HG02870 (cell line): ENCODE measurements around the gene CHRNB4.
"Not testable (repeated sequence)": the region's sequence is repeated elsewhere in the genome, so short reads cannot be mapped to it uniquely, and the experiment has no call there.

ENCODE experiments used
- ATAC-seq: cut with Tn5 transposase; IDR thresholded peaks from one replicate; pipeline ENCODE4 v1.9.1; 2021; ENCODE audit warnings: mild to moderate bottlenecking, moderate library complexity; ENCODE audit not compliant: unreplicated experiment

The CHRNB4 gene

GRCh38 chr15:78618490-78618934 is 22.5 kb downstream of the CHRNB4 start:
- no peak for ATAC-seq

GRCh38 chr15:78618064-78618463 is 22.9 kb downstream of the CHRNB4 start:
- no peak for ATAC-seq

GRCh38 chr15:78617516-78617915 is 23.5 kb downstream of the CHRNB4 start:
- ATAC-seq, result no peak

- ATAC-seq, result no peak
Observed at GRCh38 chr15:78617076-78617475, 23.9 kb downstream of the CHRNB4 start.

GRCh38 chr15:78616506-78616905 is 24.5 kb downstream of the CHRNB4 start:
- ATAC-seq, result no peak

GRCh38 chr15:78615151-78615589 is 25.8 kb downstream of the CHRNB4 start:
- no peak for ATAC-seq

- no peak for ATAC-seq
Observed at GRCh38 chr15:78614021-78614420, 27.0 kb downstream of the CHRNB4 start.

GRCh38 chr15:78609551-78609950 is 31.5 kb downstream of the CHRNB4 start:
- ATAC-seq, result not testable (repeated sequence)

- ATAC-seq, result no peak
Observed at GRCh38 chr15:78605680-78606079, 35.3 kb downstream of the CHRNB4 start.

- no peak for ATAC-seq
Observed at GRCh38 chr15:78605201-78605600, 35.8 kb downstream of the CHRNB4 start.

- ATAC-seq, result no peak
Observed at GRCh38 chr15:78604420-78604819, 36.6 kb downstream of the CHRNB4 start.

GRCh38 chr15:78603467-78603866 is 37.5 kb downstream of the CHRNB4 start:
- no peak for ATAC-seq

- ATAC-seq, result no peak
Observed at GRCh38 chr15:78599189-78599588, 41.8 kb downstream of the CHRNB4 start.

- no peak for ATAC-seq
Observed at GRCh38 chr15:78598348-78598747, 42.7 kb downstream of the CHRNB4 start.

- no peak for ATAC-seq
Observed at GRCh38 chr15:78597583-78597982, 43.4 kb downstream of the CHRNB4 start.

- ATAC-seq, result no peak
Observed at GRCh38 chr15:78574944-78575343, 66.1 kb downstream of the CHRNB4 start.
